Stomach smooth muscle (tissue), 2 donors: ENCODE data around the gene TCF4.

Experiments
- H3K27ac ChIP-seq: one replicate; pipeline ENCODE4 v1.7.0; 2013; ENCODE audit warnings: mild to moderate bottlenecking, low read length, inconsistent platforms
- H3K27me3 ChIP-seq, 2 donors: one replicate each; pipeline ENCODE4 v1.7.0; 2013; ENCODE audit warnings: low read length in 2 of 2; ENCODE audit not compliant: insufficient read depth in 2 of 2, control insufficient read depth in 1 of 2
- H3K36me3 ChIP-seq, 2 donors: one replicate each; pipeline ENCODE4 v1.7.0; 2013; ENCODE audit warnings: low read length in 2 of 2; ENCODE audit not compliant: control insufficient read depth in 2 of 2, insufficient read depth in 2 of 2
- H3K4me1 ChIP-seq: one replicate; pipeline ENCODE4 v1.7.0; 2013; ENCODE audit warnings: low read length; ENCODE audit not compliant: control insufficient read depth, insufficient read depth
- H3K4me3 ChIP-seq, 2 donors: one replicate each; pipeline ENCODE4 v1.7.0; 2013; ENCODE audit warnings: low read length in 2 of 2
- H3K9ac ChIP-seq, 2 donors: one replicate each; pipeline ENCODE4 v1.7.0; 2013; ENCODE audit warnings: low read length in 2 of 2, mild to moderate bottlenecking in 1 of 2
- H3K9me3 ChIP-seq, 2 donors: one replicate each; pipeline ENCODE4 v1.7.0; 2013; ENCODE audit warnings: low read length in 2 of 2; ENCODE audit not compliant: control insufficient read depth in 2 of 2
- donor health status: healthy.
- donor health status: Pancreatic carcinoma.

The TCF4 gene

DNA sequence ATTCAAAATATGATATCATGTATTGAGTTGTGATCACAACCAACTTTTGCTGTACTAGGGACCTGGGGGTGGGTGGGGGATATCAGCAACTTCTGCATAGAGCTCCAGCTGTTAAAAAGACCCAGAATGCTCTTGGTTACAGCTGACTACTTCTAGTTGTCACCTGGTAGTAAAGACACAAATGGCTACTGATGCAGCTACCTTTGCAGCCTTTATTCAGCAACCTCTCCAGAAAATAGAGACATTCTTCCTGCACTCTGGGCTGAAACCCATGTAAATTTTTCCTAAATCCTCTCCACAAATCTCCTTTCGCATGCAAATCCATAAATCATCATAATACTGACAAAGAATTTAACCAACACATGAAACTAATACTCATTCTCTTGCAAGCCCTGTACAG is 238.3 kb downstream of the TCF4 start:
- no peaks in the 10 kb centered on the region for H3K9me3 ChIP-seq
- H3K27ac ChIP-seq, result no peak overlapping the region
- no peaks in the 10 kb centered on the region for H3K27me3 ChIP-seq
- H3K36me3 ChIP-seq, result no peaks in the 10 kb centered on the region
- no peak overlapping the region for H3K9ac ChIP-seq
- no peak overlapping the region for H3K4me3 ChIP-seq
- no peaks in the 10 kb centered on the region for H3K4me1 ChIP-seq

DNA sequence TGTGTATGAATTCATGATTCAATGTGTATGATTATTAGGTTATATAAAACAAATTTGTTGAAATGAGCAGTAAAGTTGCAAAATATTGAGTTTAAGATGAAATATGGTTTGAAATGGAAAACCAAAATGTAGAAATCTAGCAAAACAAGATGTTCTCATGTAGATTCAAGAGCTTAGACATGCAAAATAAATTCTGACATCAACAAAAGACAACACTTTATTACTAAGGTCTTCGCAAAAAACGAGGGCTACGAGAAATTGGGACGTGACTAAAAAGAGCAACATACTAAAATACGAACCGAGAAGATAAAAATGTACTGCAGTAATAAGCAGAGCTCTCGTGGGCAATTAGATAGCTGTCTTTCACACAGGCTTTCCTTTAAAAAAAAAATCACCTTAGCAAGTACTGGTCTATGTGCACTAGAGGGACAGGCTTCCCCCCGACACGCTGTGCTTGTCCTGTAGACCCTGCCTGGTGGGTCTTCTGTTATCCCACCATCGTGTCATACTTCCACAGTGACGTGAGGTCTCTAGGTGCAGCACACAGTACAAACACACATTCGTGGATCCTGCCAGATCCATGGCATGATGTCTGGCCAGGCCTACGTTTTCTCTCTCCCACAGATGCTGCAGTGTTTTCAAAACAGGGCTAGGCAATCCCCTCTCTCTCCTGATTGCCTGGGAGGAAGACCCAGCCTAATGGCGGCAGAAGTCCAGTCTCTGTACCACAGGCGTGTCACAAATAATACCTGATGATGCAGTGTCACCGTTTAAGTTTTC is 240.8 kb downstream of the TCF4 start:
- Histone ChIP-seq H3K36me3 (no peaks in the 10 kb centered on the region), H3K4me1 (no peaks in the 10 kb centered on the region), H3K9ac (no peak overlapping the region), H3K27me3 (no peaks in the 10 kb centered on the region), H3K4me3 (no peak overlapping the region), H3K9me3 (no peaks in the 10 kb centered on the region), H3K27ac (no peak overlapping the region)

- no peaks in the 10 kb centered on the region for H3K9me3 ChIP-seq
- H3K36me3 ChIP-seq, result no peaks in the 10 kb centered on the region
- H3K9ac ChIP-seq, result no peak overlapping the region
- no peak overlapping the region for H3K27ac ChIP-seq
- H3K4me3 ChIP-seq, result no peak overlapping the region
- no peaks in the 10 kb centered on the region for H3K27me3 ChIP-seq
- no peaks in the 10 kb centered on the region for H3K4me1 ChIP-seq
Measured at GRCh38 chr18:55346387-55346786, 241.6 kb downstream of the TCF4 start.

DNA sequence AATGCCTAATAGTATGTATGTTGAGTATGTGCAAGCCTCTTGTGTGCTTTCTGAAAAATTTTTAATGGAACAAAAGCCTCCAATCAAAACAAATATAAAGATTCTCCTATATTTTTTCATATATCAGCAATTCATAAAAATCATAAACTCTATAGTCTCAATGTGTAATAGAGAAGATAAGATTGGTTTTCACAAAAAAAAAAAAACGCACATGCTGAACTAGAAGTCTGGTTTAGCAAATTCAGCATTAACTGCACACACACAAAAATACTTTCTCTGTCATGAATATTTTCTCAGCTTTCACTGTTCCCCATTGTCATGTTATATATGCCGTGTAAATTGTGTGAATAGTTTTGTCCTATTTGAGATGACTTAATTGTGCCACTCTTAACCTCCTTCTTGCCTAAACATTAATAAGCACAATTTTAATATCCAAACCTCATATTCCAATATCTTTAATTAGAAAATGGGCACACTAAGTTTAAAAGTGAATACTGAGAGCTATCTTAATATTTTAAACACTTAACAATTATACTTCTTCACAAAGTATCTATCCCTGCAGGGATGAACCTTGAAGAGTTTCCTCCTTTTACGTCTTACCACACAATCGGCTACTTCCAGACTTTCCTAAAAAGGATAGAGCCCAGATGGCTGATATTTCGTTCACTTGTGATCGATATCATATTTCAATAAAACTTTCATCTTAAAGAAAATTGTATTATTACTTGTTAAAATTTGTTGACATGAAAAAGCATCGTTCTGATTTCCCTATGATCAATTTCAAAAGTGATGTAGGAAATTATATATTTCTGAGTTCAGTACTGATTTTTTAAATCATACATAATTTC is 242.7 kb downstream of the TCF4 start:
- no peaks in the 10 kb centered on the region for H3K36me3 ChIP-seq
- H3K27me3 ChIP-seq, result no peaks in the 10 kb centered on the region
- H3K9ac ChIP-seq, result no peak overlapping the region
- H3K27ac ChIP-seq, result no peak overlapping the region
- H3K9me3 ChIP-seq, result no peaks in the 10 kb centered on the region
- no peaks in the 10 kb centered on the region for H3K4me1 ChIP-seq
- no peak overlapping the region for H3K4me3 ChIP-seq

- no peak overlapping the region for H3K9ac ChIP-seq
Measured at GRCh38 chr18:55343396-55344073, 244.5 kb downstream of the TCF4 start.

DNA sequence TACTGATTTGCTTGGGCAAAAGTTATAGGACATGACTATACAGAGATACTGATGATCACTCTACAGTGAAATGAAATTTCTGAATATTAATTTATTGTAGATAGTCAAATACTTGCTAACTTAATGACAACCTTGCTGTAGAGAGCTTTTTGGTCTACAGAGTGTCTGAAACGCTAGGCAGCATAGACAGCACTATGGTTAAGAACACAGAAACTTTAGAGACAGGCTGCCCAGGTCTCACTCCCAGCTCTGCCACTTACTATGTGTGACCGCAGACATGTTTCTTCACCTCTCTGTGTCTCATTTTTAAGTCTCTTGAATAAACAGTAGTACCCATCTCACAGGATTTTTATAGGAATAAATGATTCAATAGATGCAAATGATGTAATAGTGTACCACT is 247.0 kb downstream of the TCF4 start:
- H3K27ac ChIP-seq, result no peak overlapping the region
- H3K4me3 ChIP-seq, result no peak overlapping the region

More at GRCh38 chr18:55343396-55344073, 244.5 kb downstream of the TCF4 start:
- Histone ChIP-seq H3K9me3 (no peaks in the 10 kb centered on the region), H3K4me1 (no peaks in the 10 kb centered on the region), H3K27me3 (no peaks in the 10 kb centered on the region), H3K36me3 (no peaks in the 10 kb centered on the region), H3K27ac (no peak overlapping the region), H3K4me3 (no peak overlapping the region)

DNA sequence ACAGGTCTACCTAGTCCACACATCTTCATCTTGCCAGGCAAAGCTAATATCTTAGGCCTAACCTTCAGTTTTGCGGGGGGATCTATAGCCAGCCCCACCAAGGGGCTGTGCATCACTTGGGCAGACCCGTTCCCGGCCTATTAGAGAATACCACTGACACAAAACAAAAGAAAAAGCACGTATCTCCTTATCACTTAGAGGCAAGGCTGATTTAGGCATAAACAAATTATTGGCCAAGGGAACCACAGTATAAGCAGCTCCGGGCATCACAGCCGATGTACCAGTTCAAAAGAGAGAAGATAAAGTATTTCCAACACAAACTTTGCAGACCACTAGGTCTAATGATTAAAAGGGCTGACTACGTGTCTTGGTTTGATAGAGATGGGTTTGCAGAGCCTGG is 248.0 kb downstream of the TCF4 start:
- Histone ChIP-seq H3K4me1 (no peaks in the 10 kb centered on the region), H3K27me3 (no peaks in the 10 kb centered on the region), H3K9me3 (no peaks in the 10 kb centered on the region), H3K4me3 (no peak overlapping the region), H3K9ac (no peak overlapping the region), H3K27ac (no peak overlapping the region), H3K36me3 (no peaks in the 10 kb centered on the region)

More for the DNA sequence above, 247.0 kb downstream of the TCF4 start:
- Histone ChIP-seq H3K9ac (no peak overlapping the region), H3K9me3 (no peaks in the 10 kb centered on the region), H3K36me3 (no peaks in the 10 kb centered on the region), H3K27me3 (no peaks in the 10 kb centered on the region), H3K4me1 (no peaks in the 10 kb centered on the region)

DNA sequence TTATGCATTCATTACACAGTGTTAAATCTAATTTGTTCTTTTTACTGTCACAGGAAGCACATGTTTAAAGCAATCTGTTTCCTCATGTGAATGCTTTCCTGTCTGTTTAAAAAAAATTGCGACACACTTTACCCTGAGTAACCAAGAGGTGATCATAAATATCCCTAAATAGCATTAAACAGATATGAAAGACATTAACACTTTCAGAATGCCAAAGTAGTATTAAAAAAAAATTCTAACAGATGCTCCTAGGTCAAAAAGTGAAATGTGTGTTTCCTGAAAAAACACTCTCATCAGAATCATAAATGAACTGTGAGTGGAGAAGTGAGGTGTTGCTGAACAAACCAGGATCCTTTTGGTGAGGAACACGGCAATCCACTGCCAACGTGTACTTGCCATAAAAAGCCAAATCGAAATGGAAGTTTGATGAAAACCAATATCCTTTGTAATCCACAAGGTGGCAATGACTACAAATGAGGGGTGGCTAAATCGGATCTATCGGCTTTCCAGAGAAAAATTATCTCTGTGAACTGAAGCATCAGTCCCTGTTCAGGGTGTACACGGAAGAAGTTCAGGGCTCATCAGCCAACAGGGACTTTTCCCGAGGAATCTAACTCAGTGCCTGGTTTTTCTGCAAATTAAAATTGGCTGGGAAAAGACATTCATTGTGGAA is 248.9 kb downstream of the TCF4 start:
- H3K9ac ChIP-seq, result no peak overlapping the region
- H3K4me3 ChIP-seq, result no peak overlapping the region
- no peaks in the 10 kb centered on the region for H3K36me3 ChIP-seq
- H3K9me3 ChIP-seq, result no peaks in the 10 kb centered on the region
- H3K27me3 ChIP-seq, result no peaks in the 10 kb centered on the region
- no peaks in the 10 kb centered on the region for H3K4me1 ChIP-seq
- no peak overlapping the region for H3K27ac ChIP-seq

GRCh38 chr18:55337908-55338521 is 250.0 kb downstream of the TCF4 start:
- Histone ChIP-seq H3K4me1 (no peaks in the 10 kb centered on the region), H3K9ac (no peak overlapping the region), H3K27me3 (no peaks in the 10 kb centered on the region), H3K4me3 (peak overlapping the region; percentile 2 to 3), H3K9me3 (no peaks in the 10 kb centered on the region), H3K36me3 (no peaks in the 10 kb centered on the region), H3K27ac (no peak overlapping the region)

- Histone ChIP-seq H3K27ac (no peak overlapping the region), H3K36me3 (no peaks in the 10 kb centered on the region), H3K4me1 (no peaks in the 10 kb centered on the region), H3K4me3 (no peak overlapping the region), H3K9ac (no peak overlapping the region), H3K9me3 (no peaks in the 10 kb centered on the region), H3K27me3 (no peaks in the 10 kb centered on the region)
Measured at GRCh38 chr18:55337138-55337537, 250.9 kb downstream of the TCF4 start.
